Keratinocyte (primary cell): ENCODE data around the gene KDF1. TPM values are rescaled to one million over a fixed set of nuclear protein-coding genes. Genes with fewer than 3 reads are reported as not detected.
"Not testable (repeated sequence)": the region's sequence is repeated elsewhere in the genome, so short reads cannot be mapped to it uniquely, and the experiment has no call there.

ENCODE experiments used
- DNase-seq: peaks from one replicate; pipeline ENCODE4 v3.0.0-alpha.2; 2011; ENCODE audit warnings: low read depth, missing footprints, low spot score
- FAIRE-seq: peaks from 2 replicates; lab custom pipeline; 2011; peaks lifted over from hg19 to GRCh38; lab: Jason Lieb, UNC
- H2AFZ ChIP-seq: 2 replicates; pipeline ENCODE4 v1.6.0; 2012; ENCODE audit warnings: low read length, control low read depth, inconsistent platforms; ENCODE audit not compliant: control insufficient read depth
- H3K27ac ChIP-seq: 2 replicates; pipeline ENCODE4 v1.5.1; 2011; ENCODE audit warnings: low read length; ENCODE audit not compliant: control insufficient read depth, insufficient read depth
- H3K27me3 ChIP-seq: 3 replicates; pipeline ENCODE4 v1.6.0; 2011; ENCODE audit warnings: low read length; ENCODE audit not compliant: control insufficient read depth, insufficient read depth; ENCODE audit errors: extremely low read depth
- H3K36me3 ChIP-seq, 2 experiments: 2 replicates in 1 of 2; 3 replicates in 1 of 2; pipeline ENCODE4 v1.5.1; 2011; ENCODE audit warnings: low read length in 2 of 2, mild to moderate bottlenecking in 1 of 2; ENCODE audit not compliant: control insufficient read depth in 2 of 2, insufficient read depth in 2 of 2; ENCODE audit errors: extremely low read depth in 1 of 2
- H3K4me1 ChIP-seq: 3 replicates; pipeline ENCODE4 v1.5.1; 2011; ENCODE audit warnings: low read length; ENCODE audit not compliant: control insufficient read depth, insufficient read depth; ENCODE audit errors: extremely low read depth
- H3K4me2 ChIP-seq: 3 replicates; pipeline ENCODE4 v1.6.0; 2011; ENCODE audit warnings: low read depth, low read length; ENCODE audit not compliant: control insufficient read depth, insufficient read depth; ENCODE audit errors: extremely low read depth
- H3K4me3 ChIP-seq, 3 experiments: fragments of 200-600 bp in 1 of 3; sonication (generic) in 1 of 3; 2 replicates in 2 of 3; 3 replicates in 1 of 3; pipeline ENCODE4 v1.5.1; 2011 to 2016; ENCODE audit warnings: low read length in 3 of 3, mild to moderate bottlenecking in 3 of 3, control low read depth in 2 of 3, inconsistent platforms in 1 of 3, low read depth in 1 of 3, mixed read lengths in 1 of 3, mixed run types in 1 of 3, moderate library complexity in 1 of 3; ENCODE audit not compliant: control insufficient read depth in 2 of 3, insufficient read depth in 2 of 3; ENCODE audit errors: extremely low read depth in 1 of 3
- H3K79me2 ChIP-seq: 2 replicates; pipeline ENCODE4 v1.6.0; 2012; ENCODE audit warnings: low read length; ENCODE audit not compliant: control insufficient read depth, insufficient read depth
- H3K9ac ChIP-seq: 3 replicates; pipeline ENCODE4 v1.6.0; 2011; ENCODE audit warnings: low read length; ENCODE audit not compliant: control insufficient read depth, insufficient read depth; ENCODE audit errors: extremely low read depth
- H3K9me1 ChIP-seq: 3 replicates; pipeline ENCODE4 v1.6.0; 2011; ENCODE audit warnings: low read length; ENCODE audit not compliant: control insufficient read depth, insufficient read depth; ENCODE audit errors: extremely low read depth
- H3K9me3 ChIP-seq: 2 replicates; pipeline ENCODE4 v1.5.1; 2012; ENCODE audit warnings: low read depth, low read length; ENCODE audit not compliant: control insufficient read depth
- H4K20me1 ChIP-seq: 3 replicates; pipeline ENCODE4 v1.6.0; 2011; ENCODE audit warnings: low read length; ENCODE audit not compliant: control insufficient read depth, insufficient read depth; ENCODE audit errors: extremely low read depth
- EZH2 ChIP-seq: IDR thresholded peaks from one replicate; pipeline ENCODE4 v1.6.1; 2012; ENCODE audit warnings: inconsistent platforms, mild to moderate bottlenecking, low read length, moderate library complexity
- dilution Hi-C: fragments of 300-500 bp; cut with MboI; formaldehyde crosslinking; loops from one replicate; pipeline ENCODE4 v1.7.0; 2020; ENCODE audit warnings: low sequenced_read_pairs; ENCODE audit not compliant: extremely low pct_ligation_motif_present
- polyA plus RNA-seq, 5 experiments: library from polyadenylated mRNA; depleted of rRNA in 3 of 5; stranded (reverse) in 3 of 5; stranded (forward) in 1 of 5; unstranded in 1 of 5; fragments of >200 nt; gene quantifications; 1 replicate in 1 of 5; 2 replicates in 3 of 5; 3 replicates in 1 of 5; pipeline versions ENCODE4 v1.2.1 to v1.2.3, GENCODE V29; 2011 to 2012; ENCODE audit warnings: missing spikeins in 2 of 5, low read depth in 1 of 5, low replicate concordance in 1 of 5
- TF ChIP-seq, protein P1 (sequence below), 3 experiments: IDR thresholded peaks in 1 of 3; conservative IDR thresholded peaks in 1 of 3; optimal IDR thresholded peaks in 1 of 3; 2 replicates in 2 of 3; 3 replicates in 1 of 3; pipeline versions ENCODE3 to v1.5.1; 2011; ENCODE audit warnings: low read length in 3 of 3, mild to moderate bottlenecking in 3 of 3, moderate library complexity in 2 of 3, control low read depth in 1 of 3, inconsistent platforms in 1 of 3; ENCODE audit not compliant: insufficient read depth in 2 of 3; ENCODE audit errors: extremely low read depth in 1 of 3

KDF1 gene
- polyA plus RNA-seq, 1 donor (not counting 4 experiments of a cell fraction or from before 2014, with no cell fraction given), result 13.8 TPM

DNA sequence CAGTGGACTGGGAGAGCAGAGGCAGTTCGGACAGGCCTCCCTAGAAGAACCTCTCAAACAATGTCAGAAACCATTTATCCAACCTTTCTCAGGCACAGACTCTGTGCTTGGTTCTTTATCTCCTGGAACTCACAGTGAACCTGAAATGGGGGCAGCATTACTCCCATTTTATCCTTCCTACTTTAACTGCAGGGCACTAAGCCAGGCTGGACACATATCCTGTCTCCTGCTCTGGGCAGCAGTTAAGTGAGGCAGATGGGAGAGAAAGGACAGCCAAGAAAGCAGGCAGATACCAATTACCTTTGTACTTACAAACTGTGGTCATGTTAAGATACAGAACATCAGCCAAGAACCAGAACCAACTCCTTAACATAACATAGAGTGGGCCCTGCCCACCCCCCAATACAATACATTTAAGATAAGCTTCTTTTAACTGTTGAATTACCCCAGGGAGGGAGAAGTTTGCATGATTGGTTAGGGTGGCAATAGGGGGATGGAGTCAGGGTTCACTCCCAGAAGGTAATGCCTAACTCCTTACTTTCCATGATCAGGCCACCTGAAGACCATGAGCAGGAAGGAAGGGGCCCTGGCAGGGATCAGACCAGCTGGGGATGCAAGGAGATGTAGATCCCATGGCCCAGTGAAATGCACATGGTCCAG, 10.9 kb downstream of the KDF1 start:
- no peaks in the 10 kb centered on the region for H3K9me1 ChIP-seq
- H3K36me3 ChIP-seq, result peaks cover 30 to 46% of the 10 kb centered on the region in 2 experiments
- H4K20me1 ChIP-seq, result peaks cover 12% of the 10 kb centered on the region
- H3K4me2 ChIP-seq, result no peak overlapping the region
- no peak for TF ChIP-seq EZH2
- TF ChIP-seq, protein P1, sequence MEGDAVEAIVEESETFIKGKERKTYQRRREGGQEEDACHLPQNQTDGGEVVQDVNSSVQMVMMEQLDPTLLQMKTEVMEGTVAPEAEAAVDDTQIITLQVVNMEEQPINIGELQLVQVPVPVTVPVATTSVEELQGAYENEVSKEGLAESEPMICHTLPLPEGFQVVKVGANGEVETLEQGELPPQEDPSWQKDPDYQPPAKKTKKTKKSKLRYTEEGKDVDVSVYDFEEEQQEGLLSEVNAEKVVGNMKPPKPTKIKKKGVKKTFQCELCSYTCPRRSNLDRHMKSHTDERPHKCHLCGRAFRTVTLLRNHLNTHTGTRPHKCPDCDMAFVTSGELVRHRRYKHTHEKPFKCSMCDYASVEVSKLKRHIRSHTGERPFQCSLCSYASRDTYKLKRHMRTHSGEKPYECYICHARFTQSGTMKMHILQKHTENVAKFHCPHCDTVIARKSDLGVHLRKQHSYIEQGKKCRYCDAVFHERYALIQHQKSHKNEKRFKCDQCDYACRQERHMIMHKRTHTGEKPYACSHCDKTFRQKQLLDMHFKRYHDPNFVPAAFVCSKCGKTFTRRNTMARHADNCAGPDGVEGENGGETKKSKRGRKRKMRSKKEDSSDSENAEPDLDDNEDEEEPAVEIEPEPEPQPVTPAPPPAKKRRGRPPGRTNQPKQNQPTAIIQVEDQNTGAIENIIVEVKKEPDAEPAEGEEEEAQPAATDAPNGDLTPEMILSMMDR (optimal IDR thresholded peaks at IDR 0.05 in 1 of 3, IDR thresholded peaks at IDR 0.05 in 1 of 3, conservative IDR thresholded peaks at IDR 0.05 in 1 of 3; ENCODE audit: extremely low read depth in 1 of 3, insufficient read depth in 2 of 3, low read length in 3 of 3), result no peak
- dilution Hi-C loops, result no loop called here
- H3K9me3 ChIP-seq, result no peaks in the 10 kb centered on the region
- no peak overlapping the region for H2AFZ ChIP-seq
- H3K79me2 ChIP-seq, result peaks cover 11% of the 10 kb centered on the region
- DNase-seq (no peak), FAIRE-seq (no peak)
- no peak overlapping the region for H3K4me3 ChIP-seq
- H3K27me3 ChIP-seq, result no peaks in the 10 kb centered on the region
- no peak overlapping the region for H3K9ac ChIP-seq
- H3K27ac ChIP-seq, result no peak overlapping the region
- peaks cover 8% of the 10 kb centered on the region for H3K4me1 ChIP-seq

DNA sequence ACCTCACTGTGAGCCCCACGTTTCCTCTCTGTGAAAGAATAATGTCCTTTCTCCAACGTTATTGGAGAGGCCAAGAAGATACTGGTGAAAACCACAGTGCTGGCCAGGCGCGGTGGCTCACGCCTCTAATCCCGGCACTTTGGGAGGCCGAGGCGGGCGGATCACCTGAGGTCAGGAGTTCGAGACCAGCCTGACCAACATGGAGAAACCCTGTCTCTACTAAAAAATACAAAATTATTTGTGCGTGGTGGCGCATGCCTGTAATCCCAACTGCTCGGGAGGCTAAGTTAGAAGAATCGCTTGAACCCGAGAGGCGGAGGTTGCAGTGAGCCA, 11.6 kb downstream of the KDF1 start:
- H2AFZ ChIP-seq, DNase-seq, H3K27ac ChIP-seq, H3K9me1 ChIP-seq, H3K4me2 ChIP-seq, H3K4me3 ChIP-seq, dilution Hi-C loops, H3K9me3 ChIP-seq, H3K27me3 ChIP-seq, H3K4me1 ChIP-seq, H3K9ac ChIP-seq, FAIRE-seq: not testable (repeated sequence)
- Histone ChIP-seq H4K20me1 (peaks cover 12% of the 10 kb centered on the region), H3K79me2 (peaks cover 11% of the 10 kb centered on the region), H3K36me3 (peaks cover 35 to 48% of the 10 kb centered on the region in 2 experiments)

DNA sequence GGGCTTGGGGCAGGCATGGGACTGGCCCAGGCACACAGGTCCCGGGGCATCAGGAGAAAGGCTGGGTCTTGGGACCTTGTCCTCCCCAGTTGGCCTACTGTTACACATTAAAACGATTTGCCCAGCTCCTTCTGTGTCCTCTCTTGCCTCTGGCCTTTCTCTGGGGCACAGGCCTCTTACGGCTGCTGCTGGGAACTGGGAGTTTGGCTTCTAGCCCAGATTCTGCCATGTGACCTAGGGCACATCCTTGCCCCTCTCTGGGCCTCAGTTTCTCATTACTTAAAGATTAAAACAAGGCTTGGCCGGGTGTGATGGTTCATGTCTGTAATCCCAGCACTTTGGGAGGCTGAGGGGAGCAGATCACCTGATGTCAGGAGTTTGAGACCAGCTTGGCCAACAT, 14.0 kb downstream of the KDF1 start:
- H3K4me1 ChIP-seq, result peaks cover 8% of the 10 kb centered on the region
- no peak overlapping the region for H2AFZ ChIP-seq
- dilution Hi-C loops, result no loop called here
- no peak for FAIRE-seq
- DNase-seq, result no peak
- H3K9me1 ChIP-seq, result no peaks in the 10 kb centered on the region
- H3K4me3 ChIP-seq, result no peak overlapping the region
- no peak overlapping the region for H3K9ac ChIP-seq
- H3K36me3 ChIP-seq, result peaks cover 39 to 60% of the 10 kb centered on the region in 2 experiments
- H3K9me3 ChIP-seq, result no peaks in the 10 kb centered on the region
- H3K27me3 ChIP-seq, result no peaks in the 10 kb centered on the region
- TF ChIP-seq, protein P1 (optimal IDR thresholded peaks at IDR 0.05 in 1 of 3, IDR thresholded peaks at IDR 0.05 in 1 of 3, conservative IDR thresholded peaks at IDR 0.05 in 1 of 3; ENCODE audit: extremely low read depth in 1 of 3, insufficient read depth in 2 of 3, low read length in 3 of 3), result no peak
- TF ChIP-seq EZH2, result no peak
- H3K4me2 ChIP-seq, result no peak overlapping the region
- H3K79me2 ChIP-seq, result peaks cover 3% of the 10 kb centered on the region
- no peak overlapping the region for H3K27ac ChIP-seq
- H4K20me1 ChIP-seq, result peaks cover 12% of the 10 kb centered on the region
